Uterus (tissue), 4 donors: ENCODE results near the gene FCGR2B. TPM values are rescaled to one million over a fixed set of nuclear protein-coding genes. Genes with fewer than 3 reads are reported as not detected.
"Not testable (repeated sequence)": the region's sequence is repeated elsewhere in the genome, so short reads cannot be mapped to it uniquely, and the experiment has no call there.

ENCODE experiments used
- DNase-seq, 2 donors: peaks; one replicate each; pipeline ENCODE4 v3.0.0-alpha.2; 2019 to 2020
- H3K27ac ChIP-seq, 2 donors: fragments of 200-600 bp; sonication (generic); 1 replicate in 1 of 2; 2 replicates in 1 of 2; pipeline ENCODE4 v1.5.1; 2016 to 2018
- H3K27me3 ChIP-seq, 2 donors: fragments of 200-600 bp; sonication (generic); one replicate each; pipeline ENCODE4 v1.5.1; 2018 to 2019; ENCODE audit warnings: control low read depth in 1 of 2
- H3K36me3 ChIP-seq, 2 donors: fragments of 200-600 bp; sonication (generic); one replicate each; pipeline ENCODE4 v1.5.1; 2019; ENCODE audit warnings: control low read depth in 1 of 2
- H3K4me1 ChIP-seq, 2 donors: fragments of 200-600 bp; sonication (generic); one replicate each; pipeline ENCODE4 v1.5.1; 2018 to 2019; ENCODE audit warnings: control low read depth in 1 of 2
- H3K4me3 ChIP-seq, 2 donors: fragments of 200-600 bp; sonication (generic); 1 replicate in 1 of 2; 2 replicates in 1 of 2; pipeline ENCODE4 v1.5.1; 2018 to 2019; ENCODE audit warnings: mild to moderate bottlenecking in 1 of 2
- H3K9me3 ChIP-seq, 2 donors: fragments of 200-600 bp; sonication (generic); one replicate each; pipeline ENCODE4 v1.5.1; 2019; ENCODE audit warnings: control low read depth in 1 of 2
- CTCF ChIP-seq, 4 experiments: fragments of 200-600 bp in 2 of 4; fragments of 450-650 bp in 2 of 4; sonication (generic) in 2 of 4; IDR thresholded peaks; one replicate each; pipeline ENCODE4 v1.5.1; 2016 to 2019; ENCODE audit warnings: antibody characterized with exemption in 4 of 4, mild to moderate bottlenecking in 2 of 4, moderate library complexity in 1 of 4
- POLR2A ChIP-seq, 2 donors: fragments of 450-650 bp; IDR thresholded peaks; one replicate each; pipeline ENCODE4 v1.6.1; 2016; ENCODE audit warnings: antibody characterized with exemption in 2 of 2, mild to moderate bottlenecking in 1 of 2, moderate library complexity in 1 of 2
- intact Hi-C: fragments of 100-400 bp; cut with DNase I; formaldehyde crosslinking; loops from one replicate; pipeline ENCODE4 v1.15.1; 2023; ENCODE audit warnings: low total_unique reads
- total RNA-seq, 4 donors: library from RNA; depleted of rRNA in 3 of 4; stranded (reverse); fragments of >200 nt in 3 of 4; gene quantifications; one replicate each; pipeline versions ENCODE4 v1.1.0 to v1.2.4, GENCODE V29; 2014 to 2023
- donor health status: DM: yes; HTN: yes; CAD: no.

Gene FCGR2B
- total RNA-seq, 4 donors from 2014 or later, result 0.59 to 14.1 (median 3.2) TPM

DNA sequence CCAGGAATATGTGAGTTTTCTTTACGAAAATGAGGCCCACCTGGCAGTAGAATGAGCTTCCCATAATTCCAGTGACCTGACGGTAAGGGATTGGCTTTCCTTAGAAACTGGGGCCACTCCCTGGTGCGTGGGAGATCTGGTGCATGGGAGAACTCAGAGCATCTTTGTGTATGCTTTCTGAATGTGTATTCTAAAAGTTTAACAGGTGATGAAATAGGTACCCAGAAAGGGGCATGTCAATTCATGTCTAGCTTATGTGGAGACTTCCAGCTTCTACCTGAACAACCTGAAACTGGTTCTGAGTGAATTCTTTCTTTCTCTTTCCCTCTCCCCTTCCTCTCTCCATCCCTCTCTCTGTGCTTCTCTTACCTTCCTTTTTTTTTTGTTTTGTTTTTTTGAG is 28.9 kb downstream of the FCGR2B start:
- Histone ChIP-seq H3K4me3 (no peak overlapping the region), H3K4me1 (no peaks in the 10 kb centered on the region), H3K9me3 (no peaks in the 10 kb centered on the region), H3K36me3 (no peaks in the 10 kb centered on the region), H3K27me3 (peaks cover 0 to 3% of the 10 kb centered on the region in 2 donors), H3K27ac (no peak overlapping the region)
- intact Hi-C loops, result no loop called here
- no peak for DNase-seq
- TF ChIP-seq POLR2A (IDR thresholded peaks at IDR 0.05) (no peak), CTCF (IDR thresholded peaks at IDR 0.05) (no peak)

DNA sequence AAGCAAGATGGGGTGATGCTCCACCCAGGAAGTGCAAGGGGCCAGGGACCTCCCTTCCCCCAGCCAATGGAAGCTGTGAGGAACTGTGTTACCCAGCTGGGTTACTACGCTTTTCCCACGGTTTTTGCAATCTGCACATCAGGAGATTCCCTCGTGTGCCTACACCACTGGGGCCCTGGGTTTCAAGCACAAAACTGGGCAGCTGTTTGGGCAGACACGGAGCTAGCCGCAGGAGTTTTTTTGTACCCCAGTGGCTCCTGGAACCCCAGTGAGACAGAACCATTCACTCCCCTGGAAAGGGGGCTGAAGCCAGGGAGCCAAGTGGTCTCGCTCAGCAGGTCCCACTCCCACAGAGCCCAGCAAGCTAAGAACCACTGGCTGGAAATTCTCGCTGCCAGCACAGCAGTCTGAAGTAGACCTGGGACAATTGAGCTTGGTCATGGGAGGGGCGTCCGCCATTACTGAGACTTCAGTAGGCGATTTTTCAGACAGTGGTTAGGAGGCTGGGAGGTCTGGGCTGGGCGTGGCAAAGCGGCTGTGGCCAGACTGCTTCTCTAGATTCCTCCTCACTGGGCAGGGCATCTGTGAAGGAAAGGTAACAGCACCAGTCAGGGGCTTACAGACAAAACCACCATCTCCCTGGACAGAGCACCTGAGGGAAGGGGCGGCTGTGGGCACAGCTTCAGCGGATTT is 30.2 kb downstream of the FCGR2B start:
- H3K4me3 ChIP-seq, H3K36me3 ChIP-seq, H3K27ac ChIP-seq, H3K27me3 ChIP-seq, H3K9me3 ChIP-seq, intact Hi-C loops, H3K4me1 ChIP-seq, DNase-seq: not testable (repeated sequence)

GRCh38 chr1:161698302-161698701 is 35.4 kb downstream of the FCGR2B start:
- H3K27ac ChIP-seq, DNase-seq, H3K4me1 ChIP-seq, H3K27me3 ChIP-seq, H3K4me3 ChIP-seq, H3K9me3 ChIP-seq, H3K36me3 ChIP-seq, intact Hi-C loops: not testable (repeated sequence)

DNA sequence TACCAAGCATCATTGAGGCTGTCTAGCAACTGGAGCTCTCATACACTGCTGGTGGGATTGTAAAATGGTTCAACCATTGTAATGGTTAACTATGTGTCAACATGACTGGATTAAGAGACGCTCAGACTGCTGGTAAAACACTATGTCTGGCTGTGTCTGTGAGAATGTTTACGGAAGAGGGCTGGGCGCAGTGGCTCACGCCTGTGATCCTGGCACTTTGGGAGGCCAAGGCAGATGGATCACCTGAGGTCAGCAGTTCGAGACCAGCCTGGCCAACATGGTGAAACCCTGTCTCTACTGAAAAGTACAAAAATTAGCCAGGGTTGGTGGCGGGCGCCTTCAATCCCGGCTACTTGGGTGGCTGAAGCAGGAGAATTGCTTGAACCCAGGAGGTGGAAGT is 39.3 kb downstream of the FCGR2B start:
- TF ChIP-seq POLR2A (IDR thresholded peaks at IDR 0.05) (no peak), CTCF (IDR thresholded peaks at IDR 0.05) (no peak)
- intact Hi-C loops, result no loop called here
- no peak overlapping the region for H3K27ac ChIP-seq

DNA sequence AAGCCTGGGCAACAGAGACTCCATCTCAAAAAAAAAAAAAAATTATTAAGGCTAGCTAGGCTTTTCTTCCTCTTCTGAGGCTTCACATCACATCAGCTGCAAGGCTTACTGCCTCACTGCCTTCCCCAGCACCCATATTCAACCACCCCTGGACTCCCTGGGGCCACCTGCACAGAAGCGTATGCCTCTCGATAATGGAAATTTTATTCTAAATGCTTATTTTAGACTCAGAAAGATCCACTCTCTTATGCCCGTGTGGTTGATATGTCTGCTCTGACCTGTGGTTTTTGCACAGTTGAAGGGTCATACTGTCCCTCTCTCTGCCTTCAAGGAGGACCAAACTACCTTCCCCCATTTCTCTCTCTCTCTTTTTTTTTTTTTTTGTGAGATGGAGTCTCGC is 42.6 kb downstream of the FCGR2B start:
- no peak for DNase-seq
- no peak overlapping the region for H3K27ac ChIP-seq
- no peaks in the 10 kb centered on the region for H3K4me1 ChIP-seq
- H3K4me3 ChIP-seq, result no peak overlapping the region
- intact Hi-C loops, result no loop called here
- no peaks in the 10 kb centered on the region for H3K36me3 ChIP-seq
- H3K9me3 ChIP-seq, result no peaks in the 10 kb centered on the region
- TF ChIP-seq CTCF (IDR thresholded peaks at IDR 0.05), result no peak
- TF ChIP-seq POLR2A (IDR thresholded peaks at IDR 0.05), result no peak
- no peaks in the 10 kb centered on the region for H3K27me3 ChIP-seq

More for the DNA sequence above, 39.3 kb downstream of the FCGR2B start:
- no peak for DNase-seq
- Histone ChIP-seq H3K9me3 (no peaks in the 10 kb centered on the region), H3K4me3 (no peak overlapping the region), H3K36me3 (no peaks in the 10 kb centered on the region), H3K4me1 (no peaks in the 10 kb centered on the region), H3K27me3 (no peaks in the 10 kb centered on the region)

GRCh38 chr1:161706113-161706481 is 43.2 kb downstream of the FCGR2B start:
- intact Hi-C loops, result no loop called here
- TF ChIP-seq POLR2A (IDR thresholded peaks at IDR 0.05) (no peak), CTCF (IDR thresholded peaks at IDR 0.05) (no peak)
- no peaks in the 10 kb centered on the region for H3K9me3 ChIP-seq
- no peaks in the 10 kb centered on the region for H3K27me3 ChIP-seq
- H3K4me1 ChIP-seq, result no peaks in the 10 kb centered on the region
- no peak for DNase-seq
- H3K36me3 ChIP-seq, result no peaks in the 10 kb centered on the region
- no peak overlapping the region for H3K4me3 ChIP-seq
- H3K27ac ChIP-seq, result no peak overlapping the region
